HepG2 (cell line): Measurements from ENCODE around the gene RMI1. TPM values are rescaled to one million over a fixed set of nuclear protein-coding genes. Genes with fewer than 3 reads are reported as not detected.

Experiments
- HOXA5 ChIP-seq: sonication (generic); formaldehyde crosslinking; IDR thresholded peaks from 2 replicates; pipeline ENCODE4 v1.4.0; 2020; ENCODE audit warnings: missing genetic modification reagents
- HOXA7 ChIP-seq: sonication (generic); formaldehyde crosslinking; IDR thresholded peaks from 2 replicates; pipeline ENCODE4 v1.8.1; 2022; ENCODE audit warnings: mild to moderate bottlenecking, missing genetic modification reagents, moderate library complexity
- IRX3 ChIP-seq: sonication (generic); formaldehyde crosslinking; IDR thresholded peaks from 2 replicates; pipeline ENCODE4 v1.8.1; 2023; ENCODE audit warnings: mild to moderate bottlenecking, low read depth, missing genetic modification reagents, borderline replicate concordance
- MED8 ChIP-seq: sonication (generic); formaldehyde crosslinking; IDR thresholded peaks from 2 replicates; pipeline ENCODE4 v1.8.1; 2023; ENCODE audit warnings: mild to moderate bottlenecking, missing genetic modification reagents; ENCODE audit not compliant: insufficient replicate concordance
- MEF2D ChIP-seq: sonication (generic); formaldehyde crosslinking; IDR thresholded peaks from 2 replicates; pipeline ENCODE4 v1.5.1; 2020; ENCODE audit warnings: mild to moderate bottlenecking, missing genetic modification reagents
- YEATS4 ChIP-seq: sonication (generic); formaldehyde crosslinking; IDR thresholded peaks from 2 replicates; pipeline ENCODE4 v1.4.0; 2020; ENCODE audit warnings: missing genetic modification reagents, borderline replicate concordance
- ZFX ChIP-seq: sonication (generic); formaldehyde crosslinking; IDR thresholded peaks from 2 replicates; pipeline ENCODE4 v1.4.0; 2020; ENCODE audit warnings: mild to moderate bottlenecking, low read depth, missing genetic modification reagents, moderate library complexity
- ZNF160 ChIP-seq: sonication (generic); formaldehyde crosslinking; IDR thresholded peaks from 2 replicates; pipeline ENCODE4 v1.8.0; 2022; ENCODE audit warnings: mild to moderate bottlenecking, inconsistent platforms, missing genetic modification reagents
- ZNF205 ChIP-seq: IDR thresholded peaks from 2 replicates; pipeline ENCODE4 v1.6.1; 2018; ENCODE audit warnings: missing biosample characterization, missing genetic modification reagents
- ZNF546 ChIP-seq: sonication (generic); formaldehyde crosslinking; conservative IDR thresholded peaks from 2 replicates; pipeline ENCODE4 v1.8.1; 2023; ENCODE audit warnings: mild to moderate bottlenecking, missing genetic modification reagents
- ZNF547 ChIP-seq: sonication (generic); formaldehyde crosslinking; IDR thresholded peaks from 2 replicates; pipeline ENCODE4 v1.5.1; 2020; ENCODE audit warnings: mild to moderate bottlenecking, missing genetic modification reagents
- ZNF768 ChIP-seq: sonication (generic); formaldehyde crosslinking; IDR thresholded peaks from 2 replicates; pipeline ENCODE4 v1.4.0; 2020; ENCODE audit warnings: missing genetic modification reagents
- ZNF878 ChIP-seq: sonication (generic); formaldehyde crosslinking; IDR thresholded peaks from 2 replicates; pipeline ENCODE4 v1.8.1; 2023; ENCODE audit warnings: mild to moderate bottlenecking, missing genetic modification reagents, moderate library complexity
- ZZZ3 ChIP-seq: sonication (generic); formaldehyde crosslinking; IDR thresholded peaks from 2 replicates; pipeline ENCODE4 v1.4.0; 2020; ENCODE audit warnings: missing genetic modification reagents, mild to moderate bottlenecking, borderline replicate concordance
- polyA plus RNA-seq, 8 experiments: library from polyadenylated mRNA; depleted of rRNA in 3 of 8; stranded (reverse) in 7 of 8; unstranded in 1 of 8; fragments of >200 nt; fragmentation: Illumina TruSeq in 4 of 8; extraction: Trizol in 4 of 8; gene quantifications; 2 replicates each; pipeline versions ENCODE4 v1.2.1 to v1.2.3, GENCODE V29; 2011 to 2016; ENCODE audit warnings: low read depth in 4 of 8, missing spikeins in 1 of 8, mixed read lengths in 1 of 8; ENCODE audit not compliant: insufficient read depth in 1 of 8
- total RNA-seq, 5 experiments: library from RNA; depleted of rRNA; stranded (reverse); fragments of >200 nt; fragmentation: Illumina TruSeq; extraction: Trizol; gene quantifications; 2 replicates each; pipeline ENCODE4 v1.2.3, GENCODE V29; 2016; ENCODE audit warnings: low read depth in 1 of 5
- TF ChIP-seq, protein P1 (sequence below): sonication (generic); formaldehyde crosslinking; IDR thresholded peaks from 2 replicates; pipeline ENCODE4 v1.5.0; 2020; ENCODE audit warnings: missing genetic modification reagents
- TF ChIP-seq, protein P2 (sequence below): sonication (generic); formaldehyde crosslinking; IDR thresholded peaks from 2 replicates; pipeline ENCODE4 v1.4.0; 2020; ENCODE audit warnings: missing genetic modification reagents
- TF ChIP-seq, protein P3 (sequence below): sonication (generic); formaldehyde crosslinking; IDR thresholded peaks from 2 replicates; pipeline ENCODE4 v1.5.1; 2020; ENCODE audit warnings: mild to moderate bottlenecking, missing genetic modification reagents, borderline replicate concordance

The RMI1 gene
- total and polyA plus RNA-seq, 2 of the 13 experiments (the other 11 are each of a cell fraction or from before 2014, with no cell fraction given) = 0.54 to 3.7 TPM

DNA sequence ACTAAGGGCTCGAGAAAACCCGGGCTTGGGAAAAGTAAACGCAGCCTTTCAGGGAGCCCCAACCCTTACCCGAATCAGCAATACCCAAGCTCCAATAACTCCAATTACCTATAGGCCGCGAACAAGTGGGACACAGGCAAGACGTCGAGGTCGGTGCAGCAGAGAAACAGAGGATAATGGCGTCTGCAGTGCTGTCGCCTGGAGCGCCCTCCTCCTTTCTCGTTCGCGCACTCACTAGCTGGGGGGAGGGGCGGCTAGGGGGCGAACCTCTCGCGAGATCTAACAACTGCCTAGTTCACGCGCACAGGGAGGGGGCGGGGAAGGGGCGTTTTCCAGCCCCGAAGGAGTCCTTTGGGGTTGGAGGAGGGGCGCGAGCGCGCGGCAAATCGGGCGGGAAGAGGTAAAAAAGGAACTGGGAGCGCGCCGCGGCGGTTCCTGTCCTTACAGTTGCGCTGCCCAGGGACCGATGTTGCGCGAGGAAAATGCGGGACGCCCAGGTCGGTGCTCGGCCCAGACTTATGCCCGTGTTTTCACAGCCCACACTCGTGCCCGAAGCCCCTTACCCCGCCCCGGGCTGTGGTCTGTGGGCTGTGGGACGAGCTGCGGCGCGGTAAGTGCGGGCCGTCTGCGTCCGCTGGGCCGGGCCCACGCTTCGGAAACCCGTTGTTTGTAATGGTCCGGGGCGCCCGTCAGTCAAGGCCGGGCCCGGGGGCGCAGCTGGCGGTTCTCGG lies at the start of gene RMI1 (continued):
- TF ChIP-seq, protein P1, sequence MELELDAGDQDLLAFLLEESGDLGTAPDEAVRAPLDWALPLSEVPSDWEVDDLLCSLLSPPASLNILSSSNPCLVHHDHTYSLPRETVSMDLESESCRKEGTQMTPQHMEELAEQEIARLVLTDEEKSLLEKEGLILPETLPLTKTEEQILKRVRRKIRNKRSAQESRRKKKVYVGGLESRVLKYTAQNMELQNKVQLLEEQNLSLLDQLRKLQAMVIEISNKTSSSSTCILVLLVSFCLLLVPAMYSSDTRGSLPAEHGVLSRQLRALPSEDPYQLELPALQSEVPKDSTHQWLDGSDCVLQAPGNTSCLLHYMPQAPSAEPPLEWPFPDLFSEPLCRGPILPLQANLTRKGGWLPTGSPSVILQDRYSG = 0 out of 2 replicates have a peak, but pooled peaks have one; percentile 69
- TF ChIP-seq ZFX (CRISPR knock-in tag) (peak; percentile 83), MEF2D (CRISPR knock-in tag) (peak; percentile 57; the same call in 1 of the 2 replicates), HOXA7 (0 out of 2 replicates have a peak, but pooled peaks have one; percentile 9), YEATS4 (CRISPR knock-in tag) (peak; percentile 89), ZNF546 (CRISPR knock-in tag) (no peak), ZNF205 (CRISPR knock-in tag) (peak; percentile 15; the same call in 1 of the 2 replicates), ZNF878 (CRISPR knock-in tag) (0 out of 2 replicates have a peak, but pooled peaks have one; percentile 26), ZNF160 (CRISPR knock-in tag) (peak; percentile 51; the same call in 1 of the 2 replicates), HOXA5 (CRISPR knock-in tag) (peak; percentile 41; the same call in 1 of the 2 replicates), ZNF547 (CRISPR knock-in tag) (peak; percentile 21; the same call in 1 of the 2 replicates), MED8 (peak; percentile 39), ZNF768 (CRISPR knock-in tag) (peak; percentile 63; the same call in 1 of the 2 replicates), ZZZ3 (CRISPR knock-in tag) (0 out of 2 replicates have a peak, but pooled peaks have one; percentile 9), IRX3 (CRISPR knock-in tag) (0 out of 2 replicates have a peak, but pooled peaks have one; percentile 5)
- TF ChIP-seq, protein P2, sequence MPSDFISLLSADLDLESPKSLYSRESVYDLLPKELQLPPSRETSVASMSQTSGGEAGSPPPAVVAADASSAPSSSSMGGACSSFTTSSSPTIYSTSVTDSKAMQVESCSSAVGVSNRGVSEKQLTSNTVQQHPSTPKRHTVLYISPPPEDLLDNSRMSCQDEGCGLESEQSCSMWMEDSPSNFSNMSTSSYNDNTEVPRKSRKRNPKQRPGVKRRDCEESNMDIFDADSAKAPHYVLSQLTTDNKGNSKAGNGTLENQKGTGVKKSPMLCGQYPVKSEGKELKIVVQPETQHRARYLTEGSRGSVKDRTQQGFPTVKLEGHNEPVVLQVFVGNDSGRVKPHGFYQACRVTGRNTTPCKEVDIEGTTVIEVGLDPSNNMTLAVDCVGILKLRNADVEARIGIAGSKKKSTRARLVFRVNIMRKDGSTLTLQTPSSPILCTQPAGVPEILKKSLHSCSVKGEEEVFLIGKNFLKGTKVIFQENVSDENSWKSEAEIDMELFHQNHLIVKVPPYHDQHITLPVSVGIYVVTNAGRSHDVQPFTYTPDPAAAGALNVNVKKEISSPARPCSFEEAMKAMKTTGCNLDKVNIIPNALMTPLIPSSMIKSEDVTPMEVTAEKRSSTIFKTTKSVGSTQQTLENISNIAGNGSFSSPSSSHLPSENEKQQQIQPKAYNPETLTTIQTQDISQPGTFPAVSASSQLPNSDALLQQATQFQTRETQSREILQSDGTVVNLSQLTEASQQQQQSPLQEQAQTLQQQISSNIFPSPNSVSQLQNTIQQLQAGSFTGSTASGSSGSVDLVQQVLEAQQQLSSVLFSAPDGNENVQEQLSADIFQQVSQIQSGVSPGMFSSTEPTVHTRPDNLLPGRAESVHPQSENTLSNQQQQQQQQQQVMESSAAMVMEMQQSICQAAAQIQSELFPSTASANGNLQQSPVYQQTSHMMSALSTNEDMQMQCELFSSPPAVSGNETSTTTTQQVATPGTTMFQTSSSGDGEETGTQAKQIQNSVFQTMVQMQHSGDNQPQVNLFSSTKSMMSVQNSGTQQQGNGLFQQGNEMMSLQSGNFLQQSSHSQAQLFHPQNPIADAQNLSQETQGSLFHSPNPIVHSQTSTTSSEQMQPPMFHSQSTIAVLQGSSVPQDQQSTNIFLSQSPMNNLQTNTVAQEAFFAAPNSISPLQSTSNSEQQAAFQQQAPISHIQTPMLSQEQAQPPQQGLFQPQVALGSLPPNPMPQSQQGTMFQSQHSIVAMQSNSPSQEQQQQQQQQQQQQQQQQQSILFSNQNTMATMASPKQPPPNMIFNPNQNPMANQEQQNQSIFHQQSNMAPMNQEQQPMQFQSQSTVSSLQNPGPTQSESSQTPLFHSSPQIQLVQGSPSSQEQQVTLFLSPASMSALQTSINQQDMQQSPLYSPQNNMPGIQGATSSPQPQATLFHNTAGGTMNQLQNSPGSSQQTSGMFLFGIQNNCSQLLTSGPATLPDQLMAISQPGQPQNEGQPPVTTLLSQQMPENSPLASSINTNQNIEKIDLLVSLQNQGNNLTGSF = 0 out of 2 replicates have a peak, but pooled peaks have one; percentile 30
- TF ChIP-seq, protein P3, sequence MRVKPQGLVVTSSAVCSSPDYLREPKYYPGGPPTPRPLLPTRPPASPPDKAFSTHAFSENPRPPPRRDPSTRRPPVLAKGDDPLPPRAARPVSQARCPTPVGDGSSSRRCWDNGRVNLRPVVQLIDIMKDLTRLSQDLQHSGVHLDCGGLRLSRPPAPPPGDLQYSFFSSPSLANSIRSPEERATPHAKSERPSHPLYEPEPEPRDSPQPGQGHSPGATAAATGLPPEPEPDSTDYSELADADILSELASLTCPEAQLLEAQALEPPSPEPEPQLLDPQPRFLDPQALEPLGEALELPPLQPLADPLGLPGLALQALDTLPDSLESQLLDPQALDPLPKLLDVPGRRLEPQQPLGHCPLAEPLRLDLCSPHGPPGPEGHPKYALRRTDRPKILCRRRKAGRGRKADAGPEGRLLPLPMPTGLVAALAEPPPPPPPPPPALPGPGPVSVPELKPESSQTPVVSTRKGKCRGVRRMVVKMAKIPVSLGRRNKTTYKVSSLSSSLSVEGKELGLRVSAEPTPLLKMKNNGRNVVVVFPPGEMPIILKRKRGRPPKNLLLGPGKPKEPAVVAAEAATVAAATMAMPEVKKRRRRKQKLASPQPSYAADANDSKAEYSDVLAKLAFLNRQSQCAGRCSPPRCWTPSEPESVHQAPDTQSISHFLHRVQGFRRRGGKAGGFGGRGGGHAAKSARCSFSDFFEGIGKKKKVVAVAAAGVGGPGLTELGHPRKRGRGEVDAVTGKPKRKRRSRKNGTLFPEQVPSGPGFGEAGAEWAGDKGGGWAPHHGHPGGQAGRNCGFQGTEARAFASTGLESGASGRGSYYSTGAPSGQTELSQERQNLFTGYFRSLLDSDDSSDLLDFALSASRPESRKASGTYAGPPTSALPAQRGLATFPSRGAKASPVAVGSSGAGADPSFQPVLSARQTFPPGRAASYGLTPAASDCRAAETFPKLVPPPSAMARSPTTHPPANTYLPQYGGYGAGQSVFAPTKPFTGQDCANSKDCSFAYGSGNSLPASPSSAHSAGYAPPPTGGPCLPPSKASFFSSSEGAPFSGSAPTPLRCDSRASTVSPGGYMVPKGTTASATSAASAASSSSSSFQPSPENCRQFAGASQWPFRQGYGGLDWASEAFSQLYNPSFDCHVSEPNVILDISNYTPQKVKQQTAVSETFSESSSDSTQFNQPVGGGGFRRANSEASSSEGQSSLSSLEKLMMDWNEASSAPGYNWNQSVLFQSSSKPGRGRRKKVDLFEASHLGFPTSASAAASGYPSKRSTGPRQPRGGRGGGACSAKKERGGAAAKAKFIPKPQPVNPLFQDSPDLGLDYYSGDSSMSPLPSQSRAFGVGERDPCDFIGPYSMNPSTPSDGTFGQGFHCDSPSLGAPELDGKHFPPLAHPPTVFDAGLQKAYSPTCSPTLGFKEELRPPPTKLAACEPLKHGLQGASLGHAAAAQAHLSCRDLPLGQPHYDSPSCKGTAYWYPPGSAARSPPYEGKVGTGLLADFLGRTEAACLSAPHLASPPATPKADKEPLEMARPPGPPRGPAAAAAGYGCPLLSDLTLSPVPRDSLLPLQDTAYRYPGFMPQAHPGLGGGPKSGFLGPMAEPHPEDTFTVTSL (CRISPR knock-in tag) = peak; percentile 54
